ENCODE data around the gene CCDC12. TPM values are rescaled to one million over a fixed set of nuclear protein-coding genes. Genes with fewer than 3 reads are reported as not detected.

CCDC12 gene
- polyA plus RNA-seq, 1 of the 3 experiments (the other 2 are of a cell fraction) = 105 TPM

- H3K9me2 ChIP-seq = no peaks in the 10 kb centered on the region
- peaks cover 7% of the 10 kb centered on the region; the same call in 1 of the 2 replicates for H4K20me1 ChIP-seq (ENCODE audit: insufficient read depth)
- no peak for DNase-seq
- 97% methylated on average over 8 of the region's 10 CpGs for WGBS (ENCODE audit: low lambda C conversion rate)
- peaks cover 26% of the 10 kb centered on the region; the same call in 1 of the 2 replicates for H3K79me2 ChIP-seq (ENCODE audit: insufficient read depth)
- H3F3A ChIP-seq (replicated peaks; ENCODE audit: insufficient read depth) = no peaks in the 10 kb centered on the region
- TF ChIP-seq ZBTB33 (IDR thresholded peaks at IDR 0.05; ENCODE audit: borderline replicate concordance, low read depth) (no peak), JUND (IDR thresholded peaks at IDR 0.05) (no peak), CHD2 (IDR thresholded peaks at IDR 0.05; ENCODE audit: low read length, partially characterized antibody) (no peak), FOXJ3 (CRISPR knock-in tag; IDR thresholded peaks at IDR 0.05) (no peak), RCOR1 (IDR thresholded peaks at IDR 0.05; ENCODE audit: low read length) (no peak), RXRA (IDR thresholded peaks at IDR 0.05; ENCODE audit: borderline replicate concordance, low read depth) (no peak), TEAD4 (IDR thresholded peaks at IDR 0.05; ENCODE audit: borderline replicate concordance, insufficient read depth) (no peak), FOXM1 (IDR thresholded peaks at IDR 0.05; ENCODE audit: low read depth) (no peak), NFIC (IDR thresholded peaks at IDR 0.05; ENCODE audit: borderline replicate concordance) (no peak), MAX (IDR thresholded peaks at IDR 0.05; ENCODE audit: low read depth) (no peak), IRF3 (IDR thresholded peaks at IDR 0.05; ENCODE audit: low read depth, low read length) (no peak), REST (IDR thresholded peaks at IDR 0.05; ENCODE audit: low read depth, low read length) (no peak), USF2 (IDR thresholded peaks at IDR 0.05; ENCODE audit: borderline replicate concordance, low read depth, low read length) (no peak), YY1 (IDR thresholded peaks at IDR 0.05; ENCODE audit: low read depth) (no peak), SIN3A (IDR thresholded peaks at IDR 0.05; ENCODE audit: borderline replicate concordance, low read depth, low read length) (no peak), GABPA (IDR thresholded peaks at IDR 0.05; ENCODE audit: low read depth) (no peak), POLR2AphosphoS5 (IDR thresholded peaks at IDR 0.05; ENCODE audit: low read depth, low read length) (no peak)
- ChIA-PET POLR2A (no interaction called here), CTCF (interaction anchor here (1.1 to 3.3 kb wide), 4 partner anchors 11 to 914 kb away, joined by 3 to 23 read pairs (median 16); no protein-coding TSS in a partner anchor)
- no peak overlapping the region for H3K9ac ChIP-seq
- no peak overlapping the region; a peak in 1 of 4 replicates for H3K27ac ChIP-seq (ENCODE audit: low read depth in 2 of 2, low read length in 1 of 2)
- H3K4me3 ChIP-seq (ENCODE audit: low read depth in 2 of 2, low read length in 1 of 2) = no peak overlapping the region
- H3K4me1 ChIP-seq (ENCODE audit: control insufficient read depth in 1 of 2, insufficient read depth in 2 of 2, low read depth in 1 of 2, low read length in 1 of 2) = no peaks in the 10 kb centered on the region
- H3K4me2 ChIP-seq = no peak overlapping the region
- H2AFZ ChIP-seq (ENCODE audit: low read depth) = no peak overlapping the region
- no peaks in the 10 kb centered on the region for H3K27me3 ChIP-seq (ENCODE audit: insufficient read depth)
- no peaks in the 10 kb centered on the region for H3K9me3 ChIP-seq
- peaks cover 56 to 74% of the 10 kb centered on the region in 2 experiments for H3K36me3 ChIP-seq (replicated peaks in 1 of 2; ENCODE audit: control insufficient read depth in 1 of 2, insufficient read depth in 2 of 2, low read length in 1 of 2)
These were observed 51.5 kb downstream of the CCDC12 start for GRCh38 chr3:46924921-46925584.

All from SK-N-SH (cell line).